ENCODE data around the gene SNX14.
A peak's percentile ranks its signal among the peaks of the same experiment; 100 is the strongest.
"Not testable (repeated sequence)": the region's sequence is repeated elsewhere in the genome, so short reads cannot be mapped to it uniquely, and the experiment has no call there.

Gene SNX14

GRCh38 chr6:85581572-85581971 lies 12.1 kb downstream of the SNX14 start:
- no peak for DNase-seq

GRCh38 chr6:85580878-85581267 lies 12.8 kb downstream of the SNX14 start:
- no peak for DNase-seq

- no peak for DNase-seq
Observed at GRCh38 chr6:85580118-85580877, 13.4 kb downstream of the SNX14 start.

- no peak for DNase-seq
Observed at GRCh38 chr6:85579581-85579980, 14.1 kb downstream of the SNX14 start.

GRCh38 chr6:85576476-85576875 lies 17.2 kb downstream of the SNX14 start:
- DNase-seq: no peak

- DNase-seq: no peak
Observed at GRCh38 chr6:85574932-85575598, 18.6 kb downstream of the SNX14 start.

- no peak for DNase-seq
Observed at GRCh38 chr6:85569323-85569722, 24.3 kb downstream of the SNX14 start.

- no peak for DNase-seq
Observed at GRCh38 chr6:85568411-85568810, 25.2 kb downstream of the SNX14 start.

GRCh38 chr6:85565736-85566135 lies 27.9 kb downstream of the SNX14 start:
- no peak for DNase-seq

- DNase-seq: not testable (repeated sequence)
Observed at GRCh38 chr6:85564223-85564622, 29.4 kb downstream of the SNX14 start.

GRCh38 chr6:85561750-85562357 lies 31.8 kb downstream of the SNX14 start:
- no peak for DNase-seq

GRCh38 chr6:85556992-85557668 lies 36.5 kb downstream of the SNX14 start:
- no peak for DNase-seq

- no peak for DNase-seq
Observed at GRCh38 chr6:85552652-85553051, 41.0 kb downstream of the SNX14 start.

- no peak for DNase-seq
Observed at GRCh38 chr6:85551264-85551663, 42.4 kb downstream of the SNX14 start.

- no peak for DNase-seq
Observed at GRCh38 chr6:85547719-85548118, 45.9 kb downstream of the SNX14 start.

- DNase-seq: no peak
Observed at GRCh38 chr6:85544776-85545175, 48.9 kb downstream of the SNX14 start.

- no peak for DNase-seq
Observed at GRCh38 chr6:85537055-85537494, 56.6 kb downstream of the SNX14 start.

- not testable (repeated sequence) for DNase-seq
Observed at GRCh38 chr6:85524281-85524680, 69.4 kb downstream of the SNX14 start.

- DNase-seq: no peak
Observed at GRCh38 chr6:85516168-85516567, 77.5 kb downstream of the SNX14 start.

- peak; percentile 46 for DNase-seq
Observed at GRCh38 chr6:85506441-85507093, 87.1 kb downstream of the SNX14 start.

GRCh38 chr6:85498596-85499258 lies 94.9 kb downstream of the SNX14 start:
- DNase-seq: no peak

- no peak for DNase-seq
Observed at GRCh38 chr6:85496856-85497255, 96.8 kb downstream of the SNX14 start.

All from stimulated activated CD8-positive, alpha-beta memory T cell treated with anti-CD3 and anti-CD28 coated beads, Interleukin-4, amount 100 ng/mL, for 48 hours (primary cell).